Activated CD8-positive, alpha-beta memory T cell treated with anti-CD3 and anti-CD28 coated beads, Interleukin-2, amount 50 U/mL, for 24 hours (primary cell): ENCODE measurements around the gene VCX3A.
"Not testable (repeated sequence)": the region's sequence is repeated elsewhere in the genome, so short reads cannot be mapped to it uniquely, and the experiment has no call there.

Experiments
- DNase-seq: peaks from one replicate; pipeline ENCODE4 v3.0.0-alpha.2; 2020; ENCODE audit errors: extremely low read depth

The VCX3A gene

GRCh38 chrX:6535018-6535417 is at the start of gene VCX3A:
Gene VCX3A (minus strand): TSS chrX:6535118. CDS start chrX:6534497, 621 bp downstream.
- not testable (repeated sequence) for DNase-seq

- no peak for DNase-seq
These were observed 39.8 kb upstream of the VCX3A start for GRCh38 chrX:6574762-6575161.

- DNase-seq, result no peak
These were observed 33.1 kb upstream of the VCX3A start for GRCh38 chrX:6568031-6568430.

GRCh38 chrX:6558979-6559378 is 24.1 kb upstream of the VCX3A start:
- DNase-seq, result no peak

- DNase-seq, result no peak
These were observed 22.8 kb upstream of the VCX3A start for GRCh38 chrX:6557690-6558089.

- no peak for DNase-seq
These were observed 16.1 kb upstream of the VCX3A start for GRCh38 chrX:6550999-6551398.

- DNase-seq, result no peak
These were observed 10.8 kb upstream of the VCX3A start for GRCh38 chrX:6545712-6546111.

- no peak for DNase-seq
These were observed 8.3 kb downstream of the VCX3A start for GRCh38 chrX:6526564-6527136.

- DNase-seq, result no peak
These were observed 17.5 kb downstream of the VCX3A start for GRCh38 chrX:6517376-6517775.

- DNase-seq, result no peak
These were observed 28.5 kb downstream of the VCX3A start for GRCh38 chrX:6506444-6506843.

GRCh38 chrX:6505960-6506359 is 29.0 kb downstream of the VCX3A start:
- DNase-seq, result no peak

- no peak for DNase-seq
These were observed 34.2 kb downstream of the VCX3A start for GRCh38 chrX:6500719-6501118.

GRCh38 chrX:6498324-6498723 is 36.6 kb downstream of the VCX3A start:
- DNase-seq, result no peak
